Measurements from ENCODE around the gene TRPV4. TPM values are rescaled to one million over a fixed set of nuclear protein-coding genes. Genes with fewer than 3 reads are reported as not detected.

TRPV4 gene
- total and polyA plus RNA-seq, 3 donors from 2014 or later, result 1.3 to 3.0 (median 2.2) TPM

DNA sequence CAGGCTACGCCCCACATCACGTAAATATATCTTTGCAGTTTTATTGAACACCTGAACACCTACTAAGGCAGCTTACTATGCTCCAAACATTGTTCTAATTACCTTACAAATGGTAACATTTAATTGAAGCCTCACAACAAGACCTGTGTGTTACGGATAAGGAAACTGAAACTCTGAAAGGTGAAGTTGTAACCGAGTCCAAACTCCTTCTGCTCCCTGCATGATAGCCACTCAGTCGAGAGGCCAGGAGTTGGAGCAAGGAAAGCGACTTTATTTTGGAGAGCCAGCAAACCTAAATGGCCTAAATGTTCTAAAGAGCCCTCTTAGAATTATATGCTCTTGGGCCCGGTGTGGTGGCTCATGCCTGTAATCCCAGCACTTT, 12.6 kb upstream of the TRPV4 start:
- Histone ChIP-seq H3K9me3 (no peaks in the 10 kb centered on the region), H3K4me3 (peak overlapping the region; percentile 21 to 40), H3K4me1 (no peaks in the 10 kb centered on the region), H3K36me3 (ENCODE audit: low read depth, missing control alignments) (no peaks in the 10 kb centered on the region), H3K27me3 (no peaks in the 10 kb centered on the region), H3K27ac (no peak overlapping the region)
- 66 to 68% methylated on average over 7 of the region's 7 CpGs for WGBS, 2 donors
- no peak for TF ChIP-seq CTCF (IDR thresholded peaks at IDR 0.05)
- no peak for TF ChIP-seq POLR2A (IDR thresholded peaks at IDR 0.05)
- DNase-seq, result no peak
- intact Hi-C loops (cut with DNase I; ENCODE audit: low total_unique reads), result no loop called here

GRCh38 chr12:109844983-109845823, 12.0 kb upstream of the TRPV4 start:
- 8 to 27% methylated on average over 9 to 30 of the region's 30 CpGs for WGBS, 2 donors
- no peaks in the 10 kb centered on the region for H3K9me3 ChIP-seq
- DNase-seq, result peak; percentile 90
- intact Hi-C loops (cut with DNase I; ENCODE audit: low total_unique reads), result no loop called here
- no peaks in the 10 kb centered on the region for H3K36me3 ChIP-seq (ENCODE audit: low read depth, missing control alignments)
- no peak overlapping the region for H3K27ac ChIP-seq
- no peaks in the 10 kb centered on the region for H3K27me3 ChIP-seq
- TF ChIP-seq CTCF (IDR thresholded peaks at IDR 0.05) (peak; percentile 92 to 94 (median 93)), POLR2A (IDR thresholded peaks at IDR 0.05) (no peak)
- H3K4me1 ChIP-seq, result no peaks in the 10 kb centered on the region
- H3K4me3 ChIP-seq, result peak overlapping the region; percentile 21 to 40

- Histone ChIP-seq H3K27me3 (no peaks in the 10 kb centered on the region), H3K9me3 (no peaks in the 10 kb centered on the region), H3K4me1 (no peaks in the 10 kb centered on the region), H3K27ac (no peak overlapping the region), H3K36me3 (ENCODE audit: low read depth, missing control alignments) (no peaks in the 10 kb centered on the region), H3K4me3 (no peak overlapping the region)
- intact Hi-C loops (cut with DNase I; ENCODE audit: low total_unique reads), result no loop called here
- DNase-seq, result no peak
- TF ChIP-seq CTCF (IDR thresholded peaks at IDR 0.05) (no peak), POLR2A (IDR thresholded peaks at IDR 0.05) (no peak)
- WGBS, 2 donors, result 89% methylated on average over 5 of the region's 5 CpGs
Measured at GRCh38 chr12:109844091-109844490, 10.9 kb upstream of the TRPV4 start.

DNA sequence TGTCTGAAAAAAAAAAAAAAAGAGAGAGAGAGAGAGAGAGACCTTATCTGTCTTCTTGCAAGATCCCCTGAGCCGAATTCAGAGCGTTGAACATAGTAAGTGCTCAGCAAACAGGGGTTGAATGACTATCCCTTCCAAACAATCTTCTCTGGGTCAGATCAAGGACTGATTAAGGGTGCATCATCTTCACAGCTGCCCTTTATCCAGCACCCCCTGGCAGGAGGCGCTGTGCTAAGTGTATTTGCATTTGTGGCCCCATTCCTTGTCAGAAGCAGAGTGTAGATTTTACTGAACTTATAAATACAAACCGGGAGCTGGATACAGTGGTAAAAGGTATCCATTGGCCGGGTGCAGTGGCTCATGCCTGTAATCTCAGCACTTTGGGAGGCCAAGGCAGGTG, 8.8 kb upstream of the TRPV4 start:
- no peak overlapping the region for H3K4me3 ChIP-seq
- no peaks in the 10 kb centered on the region for H3K9me3 ChIP-seq
- DNase-seq, result no peak
- H3K27me3 ChIP-seq, result no peaks in the 10 kb centered on the region
- no peaks in the 10 kb centered on the region for H3K36me3 ChIP-seq (ENCODE audit: low read depth, missing control alignments)
- H3K27ac ChIP-seq, result no peak overlapping the region
- no peaks in the 10 kb centered on the region for H3K4me1 ChIP-seq
- intact Hi-C loops (cut with DNase I; ENCODE audit: low total_unique reads), result no loop called here
- WGBS, 2 donors, result 92 to 93% methylated on average over 5 of the region's 5 CpGs
- TF ChIP-seq CTCF (IDR thresholded peaks at IDR 0.05), result no peak
- no peak for TF ChIP-seq POLR2A (IDR thresholded peaks at IDR 0.05)

- Histone ChIP-seq H3K4me3 (no peak overlapping the region), H3K27me3 (no peaks in the 10 kb centered on the region), H3K9me3 (no peaks in the 10 kb centered on the region), H3K36me3 (ENCODE audit: low read depth, missing control alignments) (no peaks in the 10 kb centered on the region), H3K4me1 (no peaks in the 10 kb centered on the region), H3K27ac (no peak overlapping the region)
- intact Hi-C loops (cut with DNase I; ENCODE audit: low total_unique reads), result no loop called here
- 80 to 88% methylated on average over 9 of the region's 9 CpGs for WGBS, 2 donors
- TF ChIP-seq POLR2A (IDR thresholded peaks at IDR 0.05) (no peak), CTCF (IDR thresholded peaks at IDR 0.05) (no peak)
- DNase-seq, result no peak
Measured at GRCh38 chr12:109841356-109841755, 8.2 kb upstream of the TRPV4 start.

Measured in testis (tissue), 3 donors.